ENCODE measurements around the gene LRMDA. TPM values are rescaled to one million over a fixed set of nuclear protein-coding genes. Genes with fewer than 3 reads are reported as not detected.

The LRMDA gene
- total RNA-seq, 1 experiment from 2014 or later: 1.2 TPM

GRCh38 chr10:75398200-75398691 lies 33.2 kb upstream of the LRMDA start:
- no peak for ATAC-seq
- Histone ChIP-seq H3K9me2 (replicated peaks; ENCODE audit: low read length) (no peaks in the 10 kb centered on the region), H3K27ac (ENCODE audit: low read length) (peak overlapping the region; percentile 41), H3F3A (ENCODE audit: low read length, unreplicated experiment) (no peaks in the 10 kb centered on the region), H3K9me3 (ENCODE audit: low read length) (no peaks in the 10 kb centered on the region), H3K4me3 (ENCODE audit: low read length) (peak overlapping the region; percentile 79), H4K20me1 (ENCODE audit: low read length) (peaks cover 22% of the 10 kb centered on the region), H2AFZ (ENCODE audit: low read length) (peak overlapping the region; percentile 32), H3K4me1 (ENCODE audit: insufficient read depth, low read length) (peaks cover 6% of the 10 kb centered on the region; the same call in 1 of the 2 replicates), H3K4me2 (ENCODE audit: low read length) (peak overlapping the region; percentile 84), H3K9ac (ENCODE audit: low read length) (peak overlapping the region; percentile 80), H3K79me2 (ENCODE audit: low read length) (peaks cover 62% of the 10 kb centered on the region), H3K27me3 (ENCODE audit: low read length) (peaks cover 84% of the 10 kb centered on the region), H3K36me3 (ENCODE audit: low read depth, low read length) (no peaks in the 10 kb centered on the region)
- TF ChIP-seq EZH2phosphoT487 (IDR thresholded peaks at IDR 0.05; ENCODE audit: borderline replicate concordance, low read length): no peak
- TF ChIP-seq CTCF (conservative IDR thresholded peaks at IDR 0.05; ENCODE audit: low read depth, low read length): no peak
- no peak for TF ChIP-seq EZH2 (IDR thresholded peaks at IDR 0.05; ENCODE audit: low read length, unreplicated experiment)
- POLR2A ChIA-PET (ENCODE audit: unreplicated experiment): interaction anchor here (0.7 kb wide), 1 partner anchor 1707 kb away, joined by 5 read pairs; no protein-coding TSS in a partner anchor
- intact Hi-C loops (cut with micrococcal nuclease): loop anchor here (5.0 kb wide), 1 partner anchor 211 kb away; no protein-coding TSS in a partner anchor
- CTCF ChIA-PET: interaction anchor here (0.7 kb wide), 2 partner anchors 905 to 914 kb away, joined by 3 to 4 read pairs; no protein-coding TSS in a partner anchor
- BruUV-seq (replicated peaks): TSS peak; percentile 9
- DNase-seq: peak; percentile 60

GRCh38 chr10:75398692-75399460 lies 32.5 kb upstream of the LRMDA start:
- Histone ChIP-seq H3K27ac (ENCODE audit: low read length) (peak overlapping the region; percentile 41), H3K9me3 (ENCODE audit: low read length) (no peaks in the 10 kb centered on the region), H3F3A (ENCODE audit: low read length, unreplicated experiment) (no peaks in the 10 kb centered on the region), H3K4me1 (ENCODE audit: insufficient read depth, low read length) (peaks cover 6% of the 10 kb centered on the region; the same call in 1 of the 2 replicates), H3K27me3 (ENCODE audit: low read length) (peaks cover 90% of the 10 kb centered on the region), H4K20me1 (ENCODE audit: low read length) (peaks cover 22% of the 10 kb centered on the region), H3K9me2 (replicated peaks; ENCODE audit: low read length) (no peaks in the 10 kb centered on the region), H3K79me2 (ENCODE audit: low read length) (peaks cover 69% of the 10 kb centered on the region), H3K4me2 (ENCODE audit: low read length) (peak overlapping the region; percentile 84), H3K9ac (ENCODE audit: low read length) (peak overlapping the region; percentile 80), H3K36me3 (ENCODE audit: low read depth, low read length) (no peaks in the 10 kb centered on the region), H2AFZ (ENCODE audit: low read length) (peak overlapping the region; percentile 32), H3K4me3 (ENCODE audit: low read length) (peak overlapping the region; percentile 79)
- intact Hi-C loops (cut with micrococcal nuclease): loop anchor here (5.0 kb wide), 1 partner anchor 212 kb away; no protein-coding TSS in a partner anchor
- POLR2A ChIA-PET (ENCODE audit: unreplicated experiment): no interaction called here
- CTCF ChIA-PET: interaction anchor here (1.2 to 1.5 kb wide), 2 partner anchors 173 to 638 kb away, joined by 3 to 9 read pairs; no protein-coding TSS in a partner anchor
- no TSS peak for BruUV-seq (replicated peaks)
- peak; percentile 97 for TF ChIP-seq EZH2 (IDR thresholded peaks at IDR 0.05; ENCODE audit: low read length, unreplicated experiment)
- TF ChIP-seq EZH2phosphoT487 (IDR thresholded peaks at IDR 0.05; ENCODE audit: borderline replicate concordance, low read length): peak; percentile 93; the same call in 1 of the 2 replicates
- TF ChIP-seq CTCF (conservative IDR thresholded peaks at IDR 0.05; ENCODE audit: low read depth, low read length): 0 out of 2 replicates have a peak, but pooled peaks have one; percentile 21
- DNase-seq: peak; percentile 71
- no peak for ATAC-seq
